Ovary (tissue), 9 donors: ENCODE data around the gene COX7B. TPM values are rescaled to one million over a fixed set of nuclear protein-coding genes. Genes with fewer than 3 reads are reported as not detected.

Source experiments
- DNase-seq, 5 donors: peaks; one replicate each; pipeline ENCODE4 v3.0.0-alpha.2; 2019 to 2020
- H3K27ac ChIP-seq, 2 donors: fragments of 200-600 bp; one replicate each; pipeline versions ENCODE4 v1.5.1 to v1.8.0; 2019 to 2022
- H3K27me3 ChIP-seq: fragments of 200-600 bp; one replicate; pipeline ENCODE4 v1.8.0; 2022
- H3K36me3 ChIP-seq: fragments of 200-600 bp; sonication (generic); one replicate; pipeline ENCODE4 v1.5.1; 2019
- H3K4me1 ChIP-seq: one replicate; pipeline ENCODE4 v1.8.1; 2013; ENCODE audit warnings: mild to moderate bottlenecking, moderate library complexity; ENCODE audit not compliant: insufficient read depth
- H3K4me3 ChIP-seq: fragments of 200-600 bp; sonication (generic); one replicate; pipeline ENCODE4 v1.5.1; 2017
- H3K9me3 ChIP-seq, 2 donors: fragments of 200-600 bp in 1 of 2; sonication (generic) in 1 of 2; one replicate each; pipeline versions ENCODE4 v1.5.1 to v1.8.1; 2013 to 2019; ENCODE audit warnings: mild to moderate bottlenecking in 1 of 2, moderate library complexity in 1 of 2
- CTCF ChIP-seq, 3 donors: fragments of 450-650 bp in 2 of 3; fragments of 200-600 bp in 1 of 3; IDR thresholded peaks; one replicate each; pipeline versions ENCODE4 v1.5.1 to v1.8.0; 2016 to 2022; ENCODE audit warnings: antibody characterized with exemption in 3 of 3, mild to moderate bottlenecking in 1 of 3
- EP300 ChIP-seq: sonication (generic); formaldehyde crosslinking; IDR thresholded peaks from one replicate; pipeline ENCODE4 v1.6.1; 2017; ENCODE audit warnings: antibody characterized with exemption
- POLR2A ChIP-seq: fragments of 450-650 bp; IDR thresholded peaks from one replicate; pipeline ENCODE4 v1.6.1; 2017; ENCODE audit warnings: antibody characterized with exemption, mild to moderate bottlenecking, moderate library complexity
- WGBS, 3 donors: extraction: QIAGEN DNeasy Blood & Tissue Kit in 1 of 3; methylation state at CpG; one replicate each; pipeline versions ENCODE4 v1.1.5 to v1.1.7; 2013 to 2017; 5-methylcytosine and 5-hydroxymethylcytosine counted together
- intact Hi-C, 4 donors: fragments of 100-400 bp; cut with DNase I; formaldehyde crosslinking; loops; one replicate each; pipeline versions ENCODE4 v1.11.0 to v1.15.1; 2022 to 2023
- polyA plus RNA-seq, 2 donors: library from polyadenylated mRNA; stranded (reverse); fragments of 200-250 nt in 1 of 2; fragments of 350-450 nt in 1 of 2; fragmentation: Illumina TruSeq in 1 of 2; extraction: RNeasy Lipid Tissue Mini Kit (QIAGEN cat#74804) in 1 of 2; gene quantifications; one replicate each; pipeline ENCODE4 v1.2.3, GENCODE V29; 2013 to 2014
- total RNA-seq, 7 donors: library from RNA; depleted of rRNA in 2 of 7; stranded (reverse); fragments of >200 nt in 2 of 7; fragmentation: NEBNext Ultra II Directional in 3 of 7; extraction: Animal tissue kit (Norgen Biotek cat#: 25700) in 3 of 7; gene quantifications; one replicate each; pipeline versions ENCODE4 v1.1.0 to v1.2.4, GENCODE V29; 2016 to 2023
- donor health status: DM: no; HTN: no; CAD: no; lungs with moderate emphysema.
- donor health status: DM: no; HTN: no; CAD: no.
- donor health status: Bipolar disorder and iron deficiency.
- donor health status: DM: yes; HTN: yes; CAD: no.
- donor health status: DM: no; HTN: no; CAD: no.
- donor health status: DM: yes; HTN: yes; CAD: no.

The COX7B gene
- total and polyA plus RNA-seq, 9 donors, result 99.4 to 301 (median 138) TPM

GRCh38 chrX:77924320-77924859 is 25.1 kb downstream of the COX7B start:
- TF ChIP-seq EP300, result no peak
- TF ChIP-seq POLR2A, result no peak
- TF ChIP-seq CTCF (IDR thresholded peaks at IDR 0.05), result no peak
- no peaks in the 10 kb centered on the region for H3K27me3 ChIP-seq
- H3K27ac ChIP-seq, result no peak overlapping the region
- intact Hi-C loops, result no loop called here
- WGBS, 3 donors, result 79 to 84% (median 84%) methylated on average over 8 of the region's 8 CpGs
- DNase-seq, result no peak
- H3K4me3 ChIP-seq, result no peak overlapping the region
- H3K36me3 ChIP-seq, result no peaks in the 10 kb centered on the region
- no peaks in the 10 kb centered on the region for H3K4me1 ChIP-seq
- no peaks in the 10 kb centered on the region for H3K9me3 ChIP-seq

GRCh38 chrX:77925764-77926163 is 26.5 kb downstream of the COX7B start:
- intact Hi-C loops, result no loop called here
- WGBS, 3 donors, result 26 to 32% (median 27%) methylated on average over 3 of the region's 3 CpGs
- H3K27ac ChIP-seq, result no peak overlapping the region
- no peak for DNase-seq
- H3K36me3 ChIP-seq, result no peaks in the 10 kb centered on the region
- H3K4me3 ChIP-seq, result no peak overlapping the region
- no peaks in the 10 kb centered on the region for H3K27me3 ChIP-seq
- H3K9me3 ChIP-seq, result no peaks in the 10 kb centered on the region
- TF ChIP-seq EP300, result no peak
- no peak for TF ChIP-seq POLR2A
- TF ChIP-seq CTCF (IDR thresholded peaks at IDR 0.05), result no peak
- no peaks in the 10 kb centered on the region for H3K4me1 ChIP-seq

DNA sequence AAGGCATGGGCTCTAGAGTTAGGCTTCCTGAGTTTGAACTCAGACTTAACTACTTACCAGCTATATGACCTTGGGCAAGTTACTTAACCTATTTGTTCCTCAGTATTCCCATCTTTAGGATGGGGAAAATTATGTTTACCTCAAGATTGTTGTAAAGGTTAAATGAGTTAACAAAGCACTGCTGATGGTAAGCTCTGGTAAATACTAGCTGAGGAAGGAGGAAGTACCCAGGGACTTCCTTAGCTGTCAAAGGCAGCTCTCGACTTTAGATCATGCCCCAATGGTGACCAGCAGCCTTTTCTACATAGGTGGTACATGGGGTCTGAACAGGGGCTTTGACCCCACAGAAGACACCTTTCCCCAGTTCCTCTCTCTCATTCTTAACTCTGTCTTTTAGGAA is 31.3 kb downstream of the COX7B start:
- intact Hi-C loops, result no loop called here

GRCh38 chrX:77935886-77936285 is 36.6 kb downstream of the COX7B start:
- H3K9me3 ChIP-seq, result no peaks in the 10 kb centered on the region
- H3K36me3 ChIP-seq, result no peaks in the 10 kb centered on the region
- TF ChIP-seq EP300 (no peak), CTCF (IDR thresholded peaks at IDR 0.05) (no peak), POLR2A (no peak)
- 48 to 60% (median 50%) methylated on average over 1 of the region's 1 CpG for WGBS, 3 donors
- H3K4me3 ChIP-seq, result no peak overlapping the region
- H3K4me1 ChIP-seq, result no peaks in the 10 kb centered on the region
- DNase-seq, result no peak
- no peak overlapping the region for H3K27ac ChIP-seq
- intact Hi-C loops, result no loop called here
- H3K27me3 ChIP-seq, result no peaks in the 10 kb centered on the region

More for the DNA sequence above, 31.3 kb downstream of the COX7B start:
- TF ChIP-seq CTCF (IDR thresholded peaks at IDR 0.05) (no peak), EP300 (no peak)
- H3K27ac ChIP-seq, result no peak overlapping the region
- 56 to 66% (median 62%) methylated on average over 1 of the region's 1 CpG for WGBS, 3 donors
- no peaks in the 10 kb centered on the region for H3K4me1 ChIP-seq
- no peak overlapping the region for H3K4me3 ChIP-seq
- DNase-seq, result no peak
- H3K27me3 ChIP-seq, result no peaks in the 10 kb centered on the region
- H3K36me3 ChIP-seq, result no peaks in the 10 kb centered on the region
- no peaks in the 10 kb centered on the region for H3K9me3 ChIP-seq

DNA sequence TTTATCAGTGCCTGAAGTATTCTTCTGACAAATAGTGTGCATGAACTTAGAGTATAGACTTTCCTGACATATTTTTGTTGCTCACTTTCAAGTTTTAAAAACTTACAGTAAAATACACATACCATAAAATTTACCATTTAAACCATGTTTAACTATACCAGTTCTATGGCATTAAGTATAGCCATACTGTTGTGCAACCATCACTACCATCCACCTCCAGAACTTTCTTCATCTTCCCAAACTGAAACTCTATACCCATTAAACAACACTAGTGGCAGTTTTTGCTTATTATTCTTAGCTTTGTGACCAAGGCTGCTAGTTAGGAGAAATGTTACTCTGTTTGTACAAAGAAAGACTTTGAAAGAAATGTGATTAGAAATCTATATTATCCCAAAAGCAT is 37.0 kb downstream of the COX7B start:
- H3K4me1 ChIP-seq, result no peaks in the 10 kb centered on the region
- H3K4me3 ChIP-seq, result no peak overlapping the region
- no peak for TF ChIP-seq EP300
- no peak for TF ChIP-seq POLR2A
- no peak for TF ChIP-seq CTCF (IDR thresholded peaks at IDR 0.05)
- no peaks in the 10 kb centered on the region for H3K36me3 ChIP-seq
- no peaks in the 10 kb centered on the region for H3K27me3 ChIP-seq
- DNase-seq, result no peak
- intact Hi-C loops, result no loop called here
- H3K9me3 ChIP-seq, result no peaks in the 10 kb centered on the region
- H3K27ac ChIP-seq, result no peak overlapping the region
